HEK293 (cell line): ENCODE measurements around the gene OR5AC2.

ENCODE experiments used
- HIC1 ChIP-seq: fragments of 450-650 bp; formaldehyde crosslinking; IDR thresholded peaks from 2 replicates; pipeline ENCODE4 v1.5.1; 2016; ENCODE audit warnings: missing biosample characterization, missing genetic modification characterization
- ZNF24 ChIP-seq: fragments of 450-650 bp; formaldehyde crosslinking; IDR thresholded peaks from 2 replicates; pipeline ENCODE4 v1.5.1; 2016; ENCODE audit warnings: missing biosample characterization, missing genetic modification characterization

GRCh38 chr3:98056035-98056434 lies 30.9 kb upstream of the OR5AC2 start:
- TF ChIP-seq HIC1 (no peak), ZNF24 (tag by site-specific recombination) (no peak)
